Suprapubic skin (tissue), 3 donors: ENCODE measurements around the gene CADPS.

Experiments used
- EP300 ChIP-seq: sonication (generic); formaldehyde crosslinking; IDR thresholded peaks from one replicate; pipeline ENCODE4 v1.6.1; 2017; ENCODE audit warnings: antibody characterized with exemption
- POLR2A ChIP-seq, 2 donors: fragments of 450-650 bp; IDR thresholded peaks; one replicate each; pipeline ENCODE4 v1.6.1; 2017; ENCODE audit warnings: antibody characterized with exemption in 2 of 2, mild to moderate bottlenecking in 2 of 2, moderate library complexity in 2 of 2
- TF ChIP-seq, protein P1 (sequence below), 2 donors: fragments of 200-600 bp in 1 of 2; fragments of 450-650 bp in 1 of 2; sonication (generic) in 1 of 2; IDR thresholded peaks; one replicate each; pipeline ENCODE4 v1.5.1; 2016 to 2019; ENCODE audit warnings: antibody characterized with exemption in 2 of 2, mild to moderate bottlenecking in 1 of 2, moderate library complexity in 1 of 2

DNA sequence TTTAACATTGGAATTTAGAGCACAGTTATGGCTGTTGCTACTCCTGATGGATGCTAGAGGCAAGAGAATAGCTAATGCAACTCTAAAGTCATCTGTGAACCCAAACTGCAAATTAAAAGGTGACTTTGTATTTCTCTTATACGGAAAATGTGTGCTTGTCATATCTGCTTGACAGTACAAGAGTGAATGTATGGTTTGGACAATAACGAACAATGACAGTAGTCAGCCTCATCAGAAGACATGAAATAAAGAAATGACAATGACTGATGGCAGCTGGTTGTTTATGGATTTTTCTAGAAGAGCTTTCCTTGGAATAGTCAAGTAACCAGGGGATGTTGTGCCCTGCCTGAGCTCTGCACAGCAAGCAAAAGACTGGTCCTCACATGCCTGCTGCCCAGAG is 333.0 kb downstream of the CADPS start:
- TF ChIP-seq POLR2A (IDR thresholded peaks at IDR 0.05) (no peak), EP300 (no peak)
- TF ChIP-seq, protein P1, sequence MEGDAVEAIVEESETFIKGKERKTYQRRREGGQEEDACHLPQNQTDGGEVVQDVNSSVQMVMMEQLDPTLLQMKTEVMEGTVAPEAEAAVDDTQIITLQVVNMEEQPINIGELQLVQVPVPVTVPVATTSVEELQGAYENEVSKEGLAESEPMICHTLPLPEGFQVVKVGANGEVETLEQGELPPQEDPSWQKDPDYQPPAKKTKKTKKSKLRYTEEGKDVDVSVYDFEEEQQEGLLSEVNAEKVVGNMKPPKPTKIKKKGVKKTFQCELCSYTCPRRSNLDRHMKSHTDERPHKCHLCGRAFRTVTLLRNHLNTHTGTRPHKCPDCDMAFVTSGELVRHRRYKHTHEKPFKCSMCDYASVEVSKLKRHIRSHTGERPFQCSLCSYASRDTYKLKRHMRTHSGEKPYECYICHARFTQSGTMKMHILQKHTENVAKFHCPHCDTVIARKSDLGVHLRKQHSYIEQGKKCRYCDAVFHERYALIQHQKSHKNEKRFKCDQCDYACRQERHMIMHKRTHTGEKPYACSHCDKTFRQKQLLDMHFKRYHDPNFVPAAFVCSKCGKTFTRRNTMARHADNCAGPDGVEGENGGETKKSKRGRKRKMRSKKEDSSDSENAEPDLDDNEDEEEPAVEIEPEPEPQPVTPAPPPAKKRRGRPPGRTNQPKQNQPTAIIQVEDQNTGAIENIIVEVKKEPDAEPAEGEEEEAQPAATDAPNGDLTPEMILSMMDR (IDR thresholded peaks at IDR 0.05): no peak
